KMS-11 (cell line): Measurements from ENCODE around the gene COA4.

Source experiments
- H2AFZ ChIP-seq: fragments of 200-600 bp; sonication (generic); 2 replicates; pipeline ENCODE4 v1.6.1; 2016; ENCODE audit warnings: antibody characterized with exemption, mixed run types, low read depth
- H3K27ac ChIP-seq: fragments of 200-600 bp; sonication (generic); 2 replicates; pipeline ENCODE4 v1.6.1; 2016; ENCODE audit warnings: mild to moderate bottlenecking, mixed run types
- H3K27me3 ChIP-seq: fragments of 200-600 bp; sonication (generic); 2 replicates; pipeline ENCODE4 v1.6.1; 2017; ENCODE audit warnings: mild to moderate bottlenecking, low read depth, mixed run types, moderate library complexity; ENCODE audit not compliant: insufficient read depth
- H3K36me3 ChIP-seq: fragments of 200-600 bp; sonication (generic); 2 replicates; pipeline ENCODE4 v1.6.1; 2017; ENCODE audit warnings: mild to moderate bottlenecking, mixed run types; ENCODE audit not compliant: insufficient read depth
- H3K4me1 ChIP-seq: fragments of 200-600 bp; sonication (generic); 2 replicates; pipeline ENCODE4 v1.6.1; 2016; ENCODE audit warnings: mild to moderate bottlenecking, low read depth, mixed run types; ENCODE audit not compliant: poor library complexity, severe bottlenecking
- H3K4me2 ChIP-seq: fragments of 200-600 bp; sonication (generic); 2 replicates; pipeline ENCODE4 v1.7.0; 2016; ENCODE audit warnings: mild to moderate bottlenecking, mixed run types
- H3K4me3 ChIP-seq: fragments of 200-600 bp; sonication (generic); IDR thresholded peaks from 2 replicates; pipeline ENCODE4 v1.6.1; 2017; ENCODE audit warnings: low read depth, low read length, mixed read lengths; ENCODE audit not compliant: insufficient read depth
- H3K79me2 ChIP-seq: fragments of 200-600 bp; sonication (generic); 2 replicates; pipeline ENCODE4 v1.6.1; 2016; ENCODE audit warnings: low read depth, mixed run types; ENCODE audit not compliant: insufficient read depth
- H3K9ac ChIP-seq: fragments of 200-600 bp; sonication (generic); 2 replicates; pipeline ENCODE4 v1.6.1; 2016; ENCODE audit warnings: mild to moderate bottlenecking, mixed run types
- H4K20me1 ChIP-seq: fragments of 200-600 bp; sonication (generic); 2 replicates; pipeline ENCODE4 v1.6.1; 2016; ENCODE audit warnings: mild to moderate bottlenecking, mixed run types; ENCODE audit not compliant: insufficient read depth
- TF ChIP-seq, protein P1 (sequence below): fragments of 200-600 bp; sonication (generic); conservative IDR thresholded peaks from 2 replicates; pipeline ENCODE4 v1.6.1; 2017; ENCODE audit warnings: low read depth, mild to moderate bottlenecking, antibody characterized with exemption, low read length, moderate library complexity, mixed read lengths

The COA4 gene

DNA sequence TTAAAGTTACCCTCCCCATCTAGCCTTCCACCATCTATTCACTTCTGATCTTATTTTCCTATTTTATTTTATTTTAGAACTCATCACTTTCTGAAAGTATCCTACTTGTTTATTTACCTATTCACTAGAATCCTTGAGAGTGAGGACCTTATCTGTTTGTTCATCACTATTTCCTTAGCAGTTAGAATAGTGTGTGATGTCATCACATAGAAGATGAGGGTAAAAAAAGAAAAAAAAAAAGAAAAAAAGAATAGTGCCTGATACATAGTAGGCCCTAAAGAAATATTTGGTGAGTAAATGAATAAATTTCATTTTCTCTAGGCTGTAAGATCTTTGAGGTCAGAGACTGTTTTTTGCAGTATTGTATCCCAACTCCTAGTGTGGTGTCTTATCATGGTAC, 36.8 kb upstream of the COA4 start:
- Histone ChIP-seq H3K27me3 (no peaks in the 10 kb centered on the region), H4K20me1 (no peaks in the 10 kb centered on the region), H3K79me2 (no peaks in the 10 kb centered on the region), H2AFZ (no peak overlapping the region), H3K4me2 (no peak overlapping the region), H3K36me3 (no peaks in the 10 kb centered on the region; the same call in 1 of the 2 replicates), H3K27ac (no peak overlapping the region), H3K4me3 (no peak overlapping the region), H3K9ac (no peak overlapping the region), H3K4me1 (peaks cover 10% of the 10 kb centered on the region)
- TF ChIP-seq, protein P1, sequence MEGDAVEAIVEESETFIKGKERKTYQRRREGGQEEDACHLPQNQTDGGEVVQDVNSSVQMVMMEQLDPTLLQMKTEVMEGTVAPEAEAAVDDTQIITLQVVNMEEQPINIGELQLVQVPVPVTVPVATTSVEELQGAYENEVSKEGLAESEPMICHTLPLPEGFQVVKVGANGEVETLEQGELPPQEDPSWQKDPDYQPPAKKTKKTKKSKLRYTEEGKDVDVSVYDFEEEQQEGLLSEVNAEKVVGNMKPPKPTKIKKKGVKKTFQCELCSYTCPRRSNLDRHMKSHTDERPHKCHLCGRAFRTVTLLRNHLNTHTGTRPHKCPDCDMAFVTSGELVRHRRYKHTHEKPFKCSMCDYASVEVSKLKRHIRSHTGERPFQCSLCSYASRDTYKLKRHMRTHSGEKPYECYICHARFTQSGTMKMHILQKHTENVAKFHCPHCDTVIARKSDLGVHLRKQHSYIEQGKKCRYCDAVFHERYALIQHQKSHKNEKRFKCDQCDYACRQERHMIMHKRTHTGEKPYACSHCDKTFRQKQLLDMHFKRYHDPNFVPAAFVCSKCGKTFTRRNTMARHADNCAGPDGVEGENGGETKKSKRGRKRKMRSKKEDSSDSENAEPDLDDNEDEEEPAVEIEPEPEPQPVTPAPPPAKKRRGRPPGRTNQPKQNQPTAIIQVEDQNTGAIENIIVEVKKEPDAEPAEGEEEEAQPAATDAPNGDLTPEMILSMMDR = no peak

DNA sequence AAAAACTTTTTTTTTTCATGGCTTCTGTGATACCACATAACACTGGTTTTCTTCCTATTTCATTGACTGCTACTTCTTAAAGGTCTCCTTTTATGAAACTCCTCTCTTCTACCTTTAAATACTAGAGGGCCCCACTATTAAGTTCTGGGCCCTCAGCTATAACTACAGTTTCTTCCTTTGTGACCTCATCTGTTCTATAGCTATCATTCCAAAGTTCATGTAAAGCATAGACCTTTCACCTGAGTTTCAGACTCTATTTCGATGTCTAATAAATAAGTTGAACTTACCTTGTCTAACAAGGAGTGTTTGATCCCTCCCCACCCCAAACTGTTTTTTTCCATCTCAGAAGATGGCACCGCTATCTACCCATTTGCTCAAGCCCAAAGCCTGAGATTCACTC, 35.4 kb upstream of the COA4 start:
- Histone ChIP-seq H3K27ac (no peak overlapping the region), H3K4me1 (peaks cover 10% of the 10 kb centered on the region), H3K36me3 (no peaks in the 10 kb centered on the region), H3K4me2 (no peak overlapping the region), H3K9ac (no peak overlapping the region), H3K79me2 (no peaks in the 10 kb centered on the region), H3K4me3 (no peak overlapping the region), H3K27me3 (no peaks in the 10 kb centered on the region), H2AFZ (no peak overlapping the region), H4K20me1 (no peaks in the 10 kb centered on the region)
- TF ChIP-seq, protein P1 = no peak

DNA sequence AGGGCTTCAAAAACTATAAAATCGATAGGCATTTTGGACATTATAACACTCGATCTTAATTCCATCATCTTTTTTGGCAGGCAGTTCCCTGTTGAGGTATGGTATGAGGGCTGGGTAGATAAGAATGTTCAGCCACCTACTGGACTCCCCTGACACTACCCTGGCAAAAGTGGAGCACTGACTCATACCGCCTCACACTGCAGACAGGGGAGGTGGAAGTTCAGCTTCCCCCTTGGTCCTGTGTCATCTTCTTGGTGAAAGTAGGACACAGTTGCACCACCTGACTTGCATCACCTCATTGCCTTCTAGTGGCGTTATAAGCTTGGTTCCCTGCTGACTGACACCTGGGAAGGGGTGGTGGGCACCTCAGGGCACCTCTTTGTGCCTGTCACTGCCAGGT, 30.5 kb upstream of the COA4 start:
- Histone ChIP-seq H3K27me3 (no peaks in the 10 kb centered on the region), H3K4me2 (no peak overlapping the region), H2AFZ (no peak overlapping the region), H4K20me1 (no peaks in the 10 kb centered on the region), H3K79me2 (no peaks in the 10 kb centered on the region), H3K4me1 (no peaks in the 10 kb centered on the region), H3K27ac (no peak overlapping the region), H3K4me3 (no peak overlapping the region), H3K9ac (no peak overlapping the region), H3K36me3 (no peaks in the 10 kb centered on the region)
- TF ChIP-seq, protein P1 = no peak

DNA sequence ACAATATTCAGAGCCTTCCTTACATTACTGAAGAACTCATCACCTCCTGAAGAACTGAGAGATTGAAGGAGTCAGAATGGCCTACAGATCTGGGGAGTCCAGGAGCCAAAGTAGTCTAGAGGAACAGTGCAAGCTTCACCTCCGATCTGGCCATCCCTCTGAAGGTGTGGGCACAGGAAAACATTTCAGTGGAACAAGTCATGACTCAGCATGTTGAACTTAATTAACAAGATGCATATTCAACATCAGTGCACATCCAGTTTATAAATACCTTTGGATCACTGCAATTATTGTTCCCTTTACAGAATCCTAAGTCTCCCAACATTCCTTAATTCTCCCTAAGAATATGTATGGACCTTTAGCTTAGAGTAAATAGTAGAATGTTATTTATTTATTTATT, 25.7 kb upstream of the COA4 start:
- Histone ChIP-seq H4K20me1 (no peaks in the 10 kb centered on the region), H2AFZ (no peak overlapping the region), H3K4me2 (no peak overlapping the region), H3K4me1 (no peaks in the 10 kb centered on the region), H3K4me3 (no peak overlapping the region), H3K36me3 (no peaks in the 10 kb centered on the region), H3K79me2 (no peaks in the 10 kb centered on the region), H3K27me3 (no peaks in the 10 kb centered on the region), H3K27ac (no peak overlapping the region), H3K9ac (no peak overlapping the region)
- TF ChIP-seq, protein P1 = no peak
